Measurements from ENCODE around the gene COX5A.

DNA sequence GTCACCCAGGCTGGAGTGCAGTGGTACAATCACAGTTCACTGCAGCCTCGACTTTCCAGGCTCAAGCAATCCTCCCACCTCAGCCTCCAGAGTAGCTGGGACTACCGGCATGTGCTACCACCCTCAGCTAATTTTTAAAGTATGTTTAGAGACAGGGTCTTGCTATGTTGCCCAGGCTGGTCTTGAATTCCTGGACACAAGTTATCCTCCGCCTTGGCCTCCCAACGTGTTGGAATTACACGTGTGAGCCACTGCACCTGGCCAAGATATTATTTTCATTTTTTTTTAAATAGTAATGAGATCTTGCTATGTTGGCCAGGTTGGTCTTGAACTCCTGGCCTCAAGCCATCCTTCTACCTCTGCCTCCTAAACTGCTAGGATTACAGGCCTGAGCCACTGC is 52.4 kb downstream of the COX5A start:
- no peak for TF ChIP-seq CTCF (IDR thresholded peaks at IDR 0.05; ENCODE audit: poor library complexity, severe bottlenecking)
- no peak for TF ChIP-seq REST (IDR thresholded peaks at IDR 0.05; ENCODE audit: borderline replicate concordance)
- no peak for TF ChIP-seq SMC3 (conservative IDR thresholded peaks at IDR 0.05; ENCODE audit: poor library complexity)
- TF ChIP-seq MXI1 (conservative IDR thresholded peaks at IDR 0.05; ENCODE audit: poor library complexity, severe bottlenecking): no peak
- TF ChIP-seq EZH2 (IDR thresholded peaks at IDR 0.05; ENCODE audit: borderline replicate concordance, insufficient read depth, low read length, poor library complexity, severe bottlenecking): no peak
- no peak for TF ChIP-seq RAD21 (conservative IDR thresholded peaks at IDR 0.05)

Data from neural cell (in vitro differentiated cells).